SW 1271 (cell line): ENCODE data around the gene DYNLT2B.
A peak's percentile ranks its signal among the peaks of the same experiment; 100 is the strongest.
"Not testable (repeated sequence)": the region's sequence is repeated elsewhere in the genome, so short reads cannot be mapped to it uniquely, and the experiment has no call there.

ENCODE experiments used
- DNase-seq, 2 experiments: peaks; one replicate each; lab custom pipeline; 2025; lab: John Stamatoyannopoulos, UW

DYNLT2B gene

GRCh38 chr3:196326936-196327335 lies 8.9 kb upstream of the DYNLT2B start:
- DNase-seq, result no peak

GRCh38 chr3:196323691-196324090 lies 5.7 kb upstream of the DYNLT2B start:
- DNase-seq, result peak in 1 of 2 experiments; percentile 20

- DNase-seq, result no peak
Observed at GRCh38 chr3:196323016-196323415, 5.0 kb upstream of the DYNLT2B start.

- DNase-seq, result no peak
Observed at GRCh38 chr3:196321162-196321561, 3.1 kb upstream of the DYNLT2B start.

GRCh38 chr3:196320137-196320536 lies 2.1 kb upstream of the DYNLT2B start:
- DNase-seq, result no peak

GRCh38 chr3:196316799-196317686 lies 997 bp downstream of the DYNLT2B start:
- DNase-seq, result not testable (repeated sequence)

GRCh38 chr3:196315821-196316220 lies 2.2 kb downstream of the DYNLT2B start:
- no peak for DNase-seq

GRCh38 chr3:196314597-196314996 lies 3.4 kb downstream of the DYNLT2B start:
- DNase-seq, result no peak

- not testable (repeated sequence) for DNase-seq
Observed at GRCh38 chr3:196314086-196314485, 4.0 kb downstream of the DYNLT2B start.

GRCh38 chr3:196302960-196303359 lies 15.1 kb downstream of the DYNLT2B start:
- DNase-seq, result not testable (repeated sequence)

GRCh38 chr3:196302551-196302950 lies 15.5 kb downstream of the DYNLT2B start:
- DNase-seq, result not testable (repeated sequence)

GRCh38 chr3:196298521-196298920 lies 19.5 kb downstream of the DYNLT2B start:
- DNase-seq, result no peak

GRCh38 chr3:196292286-196292923 lies 25.6 kb downstream of the DYNLT2B start:
- no peak for DNase-seq

GRCh38 chr3:196288141-196288460 lies 29.9 kb downstream of the DYNLT2B start:
- peak in 1 of 2 experiments; percentile 35 for DNase-seq

GRCh38 chr3:196287440-196288140 lies 30.4 kb downstream of the DYNLT2B start, which contains the start of gene PCYT1A:
Gene PCYT1A (minus strand): TSS chr3:196287726. CDS start chr3:196270531, 17,195 bp downstream.
- DNase-seq, result peak; percentile 88 to 97

- peak in 1 of 2 experiments; percentile 27 for DNase-seq
Observed at GRCh38 chr3:196287090-196287439, 31.0 kb downstream of the DYNLT2B start.

- DNase-seq, result no peak
Observed at GRCh38 chr3:196284396-196284795, 33.6 kb downstream of the DYNLT2B start.

GRCh38 chr3:196281962-196282361 lies 36.1 kb downstream of the DYNLT2B start:
- no peak for DNase-seq

GRCh38 chr3:196280689-196281440 lies 37.2 kb downstream of the DYNLT2B start:
- DNase-seq, result no peak

GRCh38 chr3:196275126-196275525 lies 42.9 kb downstream of the DYNLT2B start:
- no peak for DNase-seq

- DNase-seq, result no peak
Observed at GRCh38 chr3:196274585-196274984, 43.5 kb downstream of the DYNLT2B start.

- DNase-seq, result no peak
Observed at GRCh38 chr3:196273655-196274054, 44.4 kb downstream of the DYNLT2B start.
